Glomerular endothelial cell (primary cell): ENCODE results near the gene OCIAD1. TPM values are rescaled to one million over a fixed set of nuclear protein-coding genes. Genes with fewer than 3 reads are reported as not detected.
"Not testable (repeated sequence)": the region's sequence is repeated elsewhere in the genome, so short reads cannot be mapped to it uniquely, and the experiment has no call there.

ENCODE experiments used
- DNase-seq: peaks from one replicate; pipeline ENCODE4 v3.0.0-alpha.2; 2011; ENCODE audit warnings: low read depth, low spot score; ENCODE audit errors: extremely low read depth
- total RNA-seq: library from RNA; depleted of rRNA; stranded (reverse); fragments of >200 nt; gene quantifications from 2 replicates; pipeline ENCODE4 v1.2.3, GENCODE V29; 2015

OCIAD1 gene
- total RNA-seq, 1 donor from 2014 or later, result 136 TPM

DNA sequence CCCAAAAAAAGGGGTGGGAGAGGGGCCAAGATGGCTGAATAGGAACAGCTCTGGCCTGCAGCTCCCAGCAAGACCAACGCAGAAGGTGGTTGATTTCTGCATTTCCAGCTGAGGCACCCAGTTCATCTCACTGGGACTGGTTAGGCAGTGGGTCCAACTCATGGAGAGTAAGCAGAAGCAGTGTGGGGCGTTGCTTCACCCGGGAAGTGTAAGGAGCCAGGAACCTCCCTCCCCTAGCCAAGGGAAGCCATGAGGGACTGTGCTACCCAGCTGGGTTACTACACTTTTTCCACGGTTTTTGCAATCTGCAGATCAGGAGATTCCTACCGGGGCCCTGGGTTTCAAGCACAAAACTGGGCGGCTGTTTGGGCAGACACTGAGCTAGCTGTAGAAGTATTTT is 13.9 kb upstream of the OCIAD1 start:
- DNase-seq, result no peak

DNA sequence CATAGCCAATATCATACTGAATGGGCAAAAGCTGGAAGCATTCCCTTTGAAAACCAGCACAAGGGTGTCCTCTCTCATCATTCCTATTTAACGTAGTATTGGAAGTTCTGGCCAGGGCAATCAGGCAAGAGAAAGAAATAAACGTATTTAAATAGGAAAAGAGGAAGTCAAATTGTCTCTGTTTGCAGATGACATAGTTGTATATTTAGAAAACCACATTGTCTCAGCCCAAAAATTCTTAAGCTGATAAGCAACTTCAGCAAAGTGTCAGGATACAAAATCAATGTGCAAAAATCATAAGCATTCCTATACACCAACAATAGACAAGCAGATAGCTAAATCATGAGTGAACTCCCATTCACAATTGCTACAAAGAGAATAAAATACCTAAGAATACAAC is 9.5 kb upstream of the OCIAD1 start:
- DNase-seq, result not testable (repeated sequence)

GRCh38 chr4:48827622-48828021 is 3.3 kb upstream of the OCIAD1 start:
- no peak for DNase-seq

DNA sequence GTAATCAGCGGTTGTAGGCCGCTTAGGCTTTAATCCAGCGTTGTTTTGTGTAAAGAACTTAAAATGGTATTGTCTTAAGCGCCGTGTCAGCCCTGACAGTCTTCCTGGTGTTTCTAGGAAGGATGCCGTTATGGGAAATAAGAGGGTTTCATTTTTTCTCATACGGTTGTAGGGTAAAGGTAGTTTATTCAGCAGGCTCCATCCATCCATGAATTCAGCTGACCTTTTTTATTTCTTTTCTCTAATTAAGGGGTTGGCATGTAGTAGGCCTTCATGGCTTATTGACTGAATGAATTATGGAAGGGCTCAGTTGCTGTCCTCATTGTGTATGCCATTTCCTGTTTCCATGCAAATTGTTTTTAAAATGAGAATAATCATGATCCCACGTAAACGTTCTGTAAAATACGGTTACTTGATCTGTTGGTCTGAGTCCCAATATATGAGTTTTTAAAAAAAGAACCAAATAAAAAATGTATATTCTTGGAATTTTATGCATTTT is 693 bp downstream of the OCIAD1 start:
- DNase-seq, result no peak

GRCh38 chr4:48832571-48832970 is 1.7 kb downstream of the OCIAD1 start:
- DNase-seq, result no peak

DNA sequence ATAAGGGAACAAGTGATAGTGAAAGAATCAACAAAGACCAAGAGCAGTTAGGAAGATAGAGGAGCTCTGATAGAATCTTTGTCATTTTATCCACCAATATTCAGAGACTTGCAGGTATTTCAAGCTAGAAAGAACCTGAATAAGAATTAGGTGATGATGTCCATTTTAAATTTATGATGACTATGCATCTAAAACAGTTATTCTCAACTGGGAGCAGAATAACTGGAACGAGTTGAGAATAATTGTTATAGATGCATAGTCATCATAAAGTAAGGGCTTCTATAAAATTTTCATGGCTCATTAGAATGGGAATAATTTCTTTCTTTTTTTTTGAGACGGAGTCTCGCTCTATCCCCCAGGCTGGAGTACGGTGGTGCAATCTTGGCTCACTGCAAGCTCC is 5.8 kb downstream of the OCIAD1 start:
- DNase-seq, result no peak

- DNase-seq, result no peak
Observed at GRCh38 chr4:48841045-48841827, 10.3 kb downstream of the OCIAD1 start.

- no peak for DNase-seq
Observed at GRCh38 chr4:48844843-48845242, 14.0 kb downstream of the OCIAD1 start.

DNA sequence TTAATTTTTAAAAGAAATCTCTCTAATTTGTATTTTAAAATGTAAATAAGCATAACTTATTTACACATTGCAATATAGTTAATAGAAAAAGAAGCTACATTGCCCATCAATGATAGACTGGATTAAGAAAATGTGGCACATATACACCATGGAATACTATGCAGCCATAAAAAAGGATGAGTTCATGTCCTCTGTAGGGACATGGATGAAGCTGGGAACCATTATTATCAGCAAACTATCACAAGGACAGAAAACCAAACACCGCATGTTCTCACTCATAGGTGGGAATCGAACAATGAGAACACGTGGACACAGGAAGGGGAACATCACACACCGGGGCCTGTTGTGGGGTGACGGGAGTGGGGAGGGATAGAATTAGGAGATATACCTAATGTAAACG is 17.9 kb downstream of the OCIAD1 start:
- not testable (repeated sequence) for DNase-seq

- DNase-seq, result no peak
Observed at GRCh38 chr4:48851651-48852050, 20.8 kb downstream of the OCIAD1 start.

DNA sequence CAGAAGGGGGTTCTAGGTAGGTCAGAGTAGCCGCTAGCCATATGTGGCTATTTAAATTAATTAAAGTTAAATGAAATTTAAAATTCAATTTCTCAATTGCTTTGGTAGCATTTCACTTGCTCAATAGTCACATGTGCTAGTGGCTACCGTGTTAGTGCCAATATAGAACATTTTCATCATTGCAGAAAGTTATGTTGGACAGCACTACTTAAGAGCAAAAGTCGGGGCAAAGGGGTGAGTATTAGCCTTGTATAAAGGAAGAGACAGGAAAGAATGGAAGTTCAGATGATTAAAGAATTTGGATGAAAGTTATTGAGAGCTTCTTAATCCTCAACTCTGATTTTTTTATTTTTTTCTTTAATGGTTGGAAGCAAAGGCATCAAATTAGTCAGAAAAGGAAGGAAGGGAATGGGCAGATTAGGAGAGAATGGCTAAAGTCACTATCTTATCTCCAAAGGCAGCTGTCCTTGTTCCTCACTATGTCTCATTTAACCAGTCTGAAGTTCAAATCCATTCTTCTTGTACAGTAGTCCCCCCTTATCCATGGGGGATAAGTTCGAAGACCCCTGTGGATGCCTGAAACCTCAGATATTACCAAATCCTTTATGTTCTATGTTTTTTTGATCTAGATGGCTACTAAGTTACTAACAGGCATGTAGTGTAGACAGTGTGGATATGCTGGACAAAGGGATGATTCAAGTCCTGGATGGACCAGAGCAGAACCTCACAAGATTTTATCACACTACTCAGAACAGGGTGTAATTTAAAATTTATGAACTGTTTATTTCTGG is 22.9 kb downstream of the OCIAD1 start:
- DNase-seq, result no peak

- DNase-seq, result no peak
Observed at GRCh38 chr4:48854395-48854683, 23.5 kb downstream of the OCIAD1 start.

- no peak for DNase-seq
Observed at GRCh38 chr4:48854982-48855381, 24.1 kb downstream of the OCIAD1 start.

GRCh38 chr4:48858130-48858529 is 27.2 kb downstream of the OCIAD1 start:
- DNase-seq, result no peak

- no peak for DNase-seq
Observed at GRCh38 chr4:48862038-48862437, 31.1 kb downstream of the OCIAD1 start.

- no peak for DNase-seq
Observed at GRCh38 chr4:48862661-48863060, 31.8 kb downstream of the OCIAD1 start.

DNA sequence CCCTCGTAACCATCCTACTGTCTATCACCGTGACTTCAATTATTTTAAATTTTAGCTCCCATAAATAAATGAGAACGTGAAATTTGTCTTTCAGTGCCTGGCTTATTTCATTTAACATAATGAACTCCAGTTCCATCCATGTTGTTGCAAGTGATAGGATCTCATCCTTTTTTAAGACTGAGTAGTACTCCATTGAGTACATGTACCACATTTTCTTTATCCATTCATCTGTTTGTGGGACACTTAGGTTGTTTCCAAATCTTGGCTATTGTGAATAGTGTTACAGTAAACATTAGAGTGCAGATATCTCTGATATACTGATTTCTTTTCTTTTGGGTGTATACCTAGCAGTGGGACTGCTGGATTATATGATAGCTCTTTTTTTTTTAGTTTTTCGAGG is 32.8 kb downstream of the OCIAD1 start:
- DNase-seq, result no peak

- DNase-seq, result not testable (repeated sequence)
Observed at GRCh38 chr4:48864696-48865095, 33.8 kb downstream of the OCIAD1 start.

DNA sequence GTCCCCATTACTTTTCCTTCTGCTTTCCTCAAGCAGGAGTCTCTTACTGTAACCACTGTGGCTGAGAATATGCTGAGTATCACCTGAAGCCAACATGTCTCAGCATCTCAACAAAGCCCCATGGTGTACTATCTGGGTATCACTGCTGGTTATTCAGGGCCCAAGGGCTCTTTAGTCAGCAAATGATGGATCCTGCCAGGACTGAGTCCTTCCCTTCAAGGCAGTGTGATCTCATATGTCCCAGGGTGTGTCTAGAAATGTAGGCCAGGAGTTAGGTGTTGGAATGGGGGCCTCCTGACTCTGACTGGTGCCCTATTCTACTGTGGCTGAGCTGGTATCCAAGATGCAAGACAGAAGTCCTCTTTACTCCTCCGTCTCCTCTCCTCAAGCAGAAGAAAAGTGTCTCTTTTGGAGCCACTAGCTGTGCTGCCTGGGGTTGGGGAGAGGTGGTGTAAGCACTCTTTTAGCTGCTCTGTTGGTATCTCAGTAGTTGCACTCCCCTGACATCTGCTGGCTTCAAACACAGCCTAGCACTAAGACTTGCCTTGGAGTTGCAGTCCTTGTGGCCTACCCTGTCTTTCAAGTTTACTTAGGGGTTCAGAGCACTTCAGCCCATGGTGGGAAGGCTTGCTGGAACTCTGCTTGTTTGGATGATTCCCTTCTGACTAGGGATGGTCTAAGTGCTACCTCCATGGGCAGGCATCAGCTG is 47.1 kb downstream of the OCIAD1 start:
- no peak for DNase-seq

- no peak for DNase-seq
Observed at GRCh38 chr4:48879561-48880442, 48.9 kb downstream of the OCIAD1 start.

DNA sequence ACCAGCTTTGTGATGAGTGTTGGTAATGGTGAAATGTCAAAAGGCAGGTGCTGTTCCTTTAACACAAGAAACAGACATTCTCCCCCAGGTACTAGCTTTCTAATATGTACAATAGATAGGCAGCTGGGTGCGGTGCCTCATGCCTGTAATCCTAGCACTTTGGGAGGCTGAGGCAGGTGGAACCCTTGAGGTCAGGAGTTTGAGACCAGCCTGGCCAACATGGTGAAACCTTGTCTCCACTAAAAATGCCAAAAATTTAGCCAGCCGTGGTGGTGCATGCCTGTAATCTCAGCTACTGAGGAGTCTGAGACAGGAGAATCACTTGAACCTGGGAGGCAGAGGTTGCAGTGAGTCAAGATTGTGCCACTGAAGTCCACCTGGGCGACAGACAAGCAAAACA is 50.8 kb downstream of the OCIAD1 start:
- not testable (repeated sequence) for DNase-seq
